Measurements from ENCODE around the gene RPL12. TPM values are rescaled to one million over a fixed set of nuclear protein-coding genes. Genes with fewer than 3 reads are reported as not detected.

The RPL12 gene
- total and polyA plus RNA-seq, 2 of the 13 experiments (the other 11 are each of a cell fraction or from before 2014, with no cell fraction given), result 1,551 to 2,590 TPM

- peak; percentile 70; the same call in 1 of the 2 replicates for TF ChIP-seq ZSCAN9 (CRISPR knock-in tag; IDR thresholded peaks at IDR 0.05; ENCODE audit: borderline replicate concordance)
- TF ChIP-seq HMG20B (CRISPR knock-in tag; conservative IDR thresholded peaks at IDR 0.05), result no peak
- peak; percentile 87 for TF ChIP-seq SALL1 (CRISPR knock-in tag; IDR thresholded peaks at IDR 0.05)
- no peak; the same call in 1 of the 2 replicates for TF ChIP-seq ZNF234 (CRISPR knock-in tag; conservative IDR thresholded peaks at IDR 0.05)
- no peak for TF ChIP-seq TSC22D2 (CRISPR knock-in tag; IDR thresholded peaks at IDR 0.05; ENCODE audit: borderline replicate concordance)
- TF ChIP-seq, protein P1, sequence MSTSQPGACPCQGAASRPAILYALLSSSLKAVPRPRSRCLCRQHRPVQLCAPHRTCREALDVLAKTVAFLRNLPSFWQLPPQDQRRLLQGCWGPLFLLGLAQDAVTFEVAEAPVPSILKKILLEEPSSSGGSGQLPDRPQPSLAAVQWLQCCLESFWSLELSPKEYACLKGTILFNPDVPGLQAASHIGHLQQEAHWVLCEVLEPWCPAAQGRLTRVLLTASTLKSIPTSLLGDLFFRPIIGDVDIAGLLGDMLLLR (CRISPR knock-in tag; IDR thresholded peaks at IDR 0.05), result peak; percentile 66; the same call in 1 of the 2 replicates
- TF ChIP-seq ZNF331 (CRISPR knock-in tag; IDR thresholded peaks at IDR 0.05), result peak; percentile 75
- TF ChIP-seq RAD51 (IDR thresholded peaks at IDR 0.05; ENCODE audit: borderline replicate concordance), result no peak
- peak; percentile 99 to 100 for TF ChIP-seq POLR2A (IDR thresholded peaks at IDR 0.05; ENCODE audit: insufficient read depth in 1 of 2, low read depth in 2 of 2, low read length in 2 of 2)
- TF ChIP-seq MEIS2 (CRISPR knock-in tag; IDR thresholded peaks at IDR 0.05), result peak; percentile 94
- no peak for TF ChIP-seq TMF1 (CRISPR knock-in tag; IDR thresholded peaks at IDR 0.05; ENCODE audit: low read depth)
- TF ChIP-seq MBD4 (IDR thresholded peaks at IDR 0.05; ENCODE audit: borderline replicate concordance, low read length), result no peak
- TF ChIP-seq FOSL2 (CRISPR knock-in tag; IDR thresholded peaks at IDR 0.05), result peak; percentile 41; the same call in 1 of the 2 replicates
- no peak for TF ChIP-seq ADNP (CRISPR knock-in tag; IDR thresholded peaks at IDR 0.05)
- peak; percentile 94 for TF ChIP-seq ATF2 (CRISPR knock-in tag; IDR thresholded peaks at IDR 0.05)
- TF ChIP-seq, protein P2, sequence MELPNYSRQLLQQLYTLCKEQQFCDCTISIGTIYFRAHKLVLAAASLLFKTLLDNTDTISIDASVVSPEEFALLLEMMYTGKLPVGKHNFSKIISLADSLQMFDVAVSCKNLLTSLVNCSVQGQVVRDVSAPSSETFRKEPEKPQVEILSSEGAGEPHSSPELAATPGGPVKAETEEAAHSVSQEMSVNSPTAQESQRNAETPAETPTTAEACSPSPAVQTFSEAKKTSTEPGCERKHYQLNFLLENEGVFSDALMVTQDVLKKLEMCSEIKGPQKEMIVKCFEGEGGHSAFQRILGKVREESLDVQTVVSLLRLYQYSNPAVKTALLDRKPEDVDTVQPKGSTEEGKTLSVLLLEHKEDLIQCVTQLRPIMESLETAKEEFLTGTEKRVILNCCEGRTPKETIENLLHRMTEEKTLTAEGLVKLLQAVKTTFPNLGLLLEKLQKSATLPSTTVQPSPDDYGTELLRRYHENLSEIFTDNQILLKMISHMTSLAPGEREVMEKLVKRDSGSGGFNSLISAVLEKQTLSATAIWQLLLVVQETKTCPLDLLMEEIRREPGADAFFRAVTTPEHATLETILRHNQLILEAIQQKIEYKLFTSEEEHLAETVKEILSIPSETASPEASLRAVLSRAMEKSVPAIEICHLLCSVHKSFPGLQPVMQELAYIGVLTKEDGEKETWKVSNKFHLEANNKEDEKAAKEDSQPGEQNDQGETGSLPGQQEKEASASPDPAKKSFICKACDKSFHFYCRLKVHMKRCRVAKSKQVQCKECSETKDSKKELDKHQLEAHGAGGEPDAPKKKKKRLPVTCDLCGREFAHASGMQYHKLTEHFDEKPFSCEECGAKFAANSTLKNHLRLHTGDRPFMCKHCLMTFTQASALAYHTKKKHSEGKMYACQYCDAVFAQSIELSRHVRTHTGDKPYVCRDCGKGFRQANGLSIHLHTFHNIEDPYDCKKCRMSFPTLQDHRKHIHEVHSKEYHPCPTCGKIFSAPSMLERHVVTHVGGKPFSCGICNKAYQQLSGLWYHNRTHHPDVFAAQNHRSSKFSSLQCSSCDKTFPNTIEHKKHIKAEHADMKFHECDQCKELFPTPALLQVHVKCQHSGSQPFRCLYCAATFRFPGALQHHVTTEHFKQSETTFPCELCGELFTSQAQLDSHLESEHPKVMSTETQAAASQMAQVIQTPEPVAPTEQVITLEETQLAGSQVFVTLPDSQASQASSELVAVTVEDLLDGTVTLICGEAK (IDR thresholded peaks at IDR 0.05), result no peak
- TF ChIP-seq, protein P2 (CRISPR knock-in tag; IDR thresholded peaks at IDR 0.05), result peak; percentile 81
- TF ChIP-seq CBFB (CRISPR knock-in tag; IDR thresholded peaks at IDR 0.05), result peak; percentile 67; the same call in 1 of the 2 replicates
These were observed at the start of gene RPL12, which contains the start of gene LRSAM1 (continued) for GRCh38 chr9:127450830-127451607.

Measured in HepG2 (cell line).